GM18858 (cell line): ENCODE data around the gene GALT.
"Not testable (repeated sequence)": the region's sequence is repeated elsewhere in the genome, so short reads cannot be mapped to it uniquely, and the experiment has no call there.

Experiments used
- ATAC-seq: cut with Tn5 transposase; IDR thresholded peaks from one replicate; pipeline ENCODE4 v1.9.1; 2021; ENCODE audit not compliant: unreplicated experiment

The GALT gene

DNA sequence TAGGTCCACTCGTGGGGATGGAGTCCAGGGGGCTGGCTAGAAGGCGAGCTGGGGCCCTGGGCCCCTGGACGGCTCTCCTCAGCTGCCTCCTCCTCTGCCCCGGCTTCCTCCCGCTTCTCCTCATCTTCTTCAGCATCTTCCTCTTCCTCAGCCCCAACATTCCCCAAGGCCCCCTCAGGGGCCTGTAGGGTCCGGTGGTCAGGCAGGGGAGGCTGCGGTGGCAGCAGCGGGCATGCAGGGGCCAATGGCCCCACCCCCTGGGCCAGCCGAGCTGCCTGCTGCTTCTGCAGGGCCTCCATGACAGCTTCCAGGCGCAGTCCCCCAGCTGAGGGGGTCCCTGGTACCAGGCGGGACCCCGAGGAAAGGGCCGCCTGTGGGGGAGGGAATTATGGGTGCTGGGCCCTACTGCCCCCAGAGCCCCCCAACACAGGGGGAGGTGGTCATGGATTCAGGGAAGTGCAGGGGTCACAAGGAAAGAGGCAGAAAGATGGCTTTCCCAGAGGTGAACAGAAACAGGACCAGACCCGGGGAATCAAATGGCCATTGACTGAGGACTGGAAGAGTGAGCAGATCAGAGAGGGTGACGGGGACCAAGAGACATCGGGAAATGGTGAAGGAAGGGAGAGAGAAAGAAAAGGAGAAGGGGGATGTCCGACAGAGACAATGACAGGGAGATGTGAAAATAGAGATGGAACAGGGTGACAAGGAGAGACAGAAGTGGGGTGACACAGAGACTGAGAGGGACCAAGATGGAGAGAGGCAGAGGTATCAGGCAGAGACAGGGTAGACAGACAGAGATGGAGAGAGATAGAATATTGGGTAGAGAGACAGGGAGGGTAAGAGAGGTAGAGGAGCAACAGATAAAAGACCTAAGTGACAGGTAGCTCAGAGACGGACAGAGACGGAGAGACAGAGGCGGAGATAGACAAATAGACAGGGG is 18.5 kb upstream of the GALT start:
- ATAC-seq = no peak

- ATAC-seq = no peak
Measured at GRCh38 chr9:34628656-34629490, 17.6 kb upstream of the GALT start, which contains the start of gene ARID3C. ARID3C (minus strand) TSS chr9:34629066; CDS start chr9:34628014, 1,052 bp downstream.

- ATAC-seq = no peak
Measured at GRCh38 chr9:34629491-34629808, 17.0 kb upstream of the GALT start.

DNA sequence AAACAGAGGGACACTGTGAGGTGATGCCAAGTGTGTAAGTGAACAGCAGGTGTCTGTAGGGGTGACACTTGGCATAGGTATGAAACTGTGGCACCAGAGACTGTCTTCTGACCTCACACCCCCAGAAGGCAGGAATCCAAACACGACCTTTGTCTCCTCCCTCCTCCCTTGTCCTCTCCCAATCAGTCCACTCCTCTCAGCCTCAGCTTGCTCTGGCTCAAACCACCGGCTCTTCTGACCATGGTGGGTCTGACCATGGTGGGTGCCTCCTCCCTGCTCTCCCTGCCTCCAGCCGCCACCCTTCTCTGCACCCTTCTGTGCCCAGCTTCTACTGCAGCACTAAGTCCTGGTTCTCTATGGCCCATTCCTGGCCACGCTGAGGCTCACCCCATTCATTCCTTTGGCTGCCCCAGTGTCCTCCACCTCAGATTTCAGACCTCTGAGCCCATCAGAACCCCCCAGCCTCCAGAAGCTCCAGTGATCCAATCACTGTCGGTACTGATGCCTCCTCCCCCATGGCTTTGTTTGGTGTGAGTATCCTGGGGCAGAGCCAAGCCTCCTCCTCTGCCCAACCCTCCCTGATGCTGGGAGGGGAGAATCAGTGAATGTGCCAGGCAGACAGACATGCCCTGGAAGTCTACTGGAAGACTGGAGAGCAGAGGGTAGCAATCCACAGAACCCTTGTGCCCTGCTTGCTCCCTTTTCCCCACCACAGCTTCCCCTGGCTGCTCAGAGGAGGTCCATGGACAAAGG is 15.9 kb upstream of the GALT start:
- ATAC-seq = no peak

DNA sequence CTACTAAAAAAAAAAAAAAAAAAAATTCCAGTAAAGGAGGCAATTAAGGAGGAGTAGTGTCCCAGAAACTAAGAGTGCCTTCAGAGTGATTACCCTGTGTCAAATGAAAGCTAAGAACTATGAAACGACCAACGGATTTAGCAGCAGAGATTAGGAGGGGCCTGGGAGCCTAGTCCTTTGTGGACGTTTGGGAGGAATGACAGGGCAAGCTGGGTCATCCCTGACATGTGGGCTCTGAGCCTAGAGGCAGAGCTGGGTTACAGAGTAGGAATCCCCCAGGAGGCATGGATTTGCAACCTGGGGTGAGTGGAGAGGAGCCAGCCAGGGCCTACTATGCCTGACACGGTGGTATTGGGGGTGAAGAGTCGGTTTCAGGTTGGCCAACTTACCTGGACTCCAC is 13.3 kb upstream of the GALT start:
- no peak for ATAC-seq

DNA sequence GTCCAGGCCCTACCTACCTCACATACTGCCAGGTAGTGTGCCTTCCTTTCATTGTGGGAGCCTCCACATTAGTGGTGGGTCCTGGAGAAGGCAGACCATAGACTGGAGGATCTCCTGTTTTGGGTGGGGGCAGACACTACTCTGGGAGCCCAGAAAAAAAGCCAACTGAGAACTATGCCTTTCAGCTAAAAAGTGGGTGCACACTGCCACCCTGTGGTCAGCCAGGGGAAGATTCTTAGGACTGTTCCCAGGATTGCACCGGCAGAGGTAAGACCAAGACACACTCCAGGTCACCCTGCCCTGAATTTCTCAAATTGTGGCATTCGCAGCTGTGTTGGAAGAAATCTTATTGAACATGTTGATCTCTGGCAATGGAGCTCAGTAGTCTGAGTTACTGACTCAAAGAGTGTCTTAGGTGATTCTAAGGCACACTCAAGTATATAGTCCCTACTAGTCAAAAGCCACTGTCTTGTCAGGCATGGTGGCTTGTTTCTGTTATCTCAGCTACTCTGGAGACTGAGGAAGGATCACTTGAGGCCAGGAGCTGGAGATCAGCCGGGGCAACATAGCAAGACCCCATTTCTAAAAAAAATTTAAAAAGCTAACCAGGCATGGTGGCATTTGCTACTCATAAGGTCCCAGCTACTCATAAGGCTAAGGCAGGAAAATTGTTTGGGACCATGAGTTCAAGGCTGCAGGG is 12.5 kb upstream of the GALT start:
- no peak for ATAC-seq

DNA sequence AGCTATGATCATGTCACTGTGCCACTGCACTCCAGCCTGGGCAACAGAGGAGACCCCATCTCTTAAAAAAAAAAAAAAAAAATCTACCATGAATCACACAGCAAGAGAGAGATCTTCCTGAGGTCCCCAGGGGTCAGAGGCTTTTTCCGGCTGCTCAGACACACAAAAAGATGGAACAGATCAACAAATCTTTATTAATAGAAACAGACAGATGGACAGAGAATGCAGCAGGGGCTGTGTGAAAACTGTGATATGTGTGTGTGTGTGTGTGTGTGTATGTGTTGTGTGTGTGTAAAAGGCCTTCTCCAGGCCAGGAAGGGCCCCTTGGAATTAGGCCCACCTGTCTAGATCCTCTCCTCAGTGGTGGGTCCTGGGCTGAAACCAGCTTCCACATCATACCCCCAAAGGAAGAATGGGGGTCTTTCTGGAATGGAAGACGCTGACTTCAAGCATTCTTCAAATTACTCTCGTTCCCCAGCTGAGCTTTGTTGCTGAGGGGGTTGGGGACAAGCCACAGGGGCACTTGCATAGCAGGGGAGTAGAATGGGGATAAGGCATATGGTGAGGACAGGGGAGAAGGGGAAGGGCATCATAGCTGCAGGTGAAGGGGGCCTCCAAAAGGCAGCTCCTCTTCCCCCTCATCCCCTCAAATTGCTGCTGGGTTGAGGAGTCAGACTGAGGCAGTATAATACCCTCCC is 11.8 kb upstream of the GALT start:
- ATAC-seq = no peak

DNA sequence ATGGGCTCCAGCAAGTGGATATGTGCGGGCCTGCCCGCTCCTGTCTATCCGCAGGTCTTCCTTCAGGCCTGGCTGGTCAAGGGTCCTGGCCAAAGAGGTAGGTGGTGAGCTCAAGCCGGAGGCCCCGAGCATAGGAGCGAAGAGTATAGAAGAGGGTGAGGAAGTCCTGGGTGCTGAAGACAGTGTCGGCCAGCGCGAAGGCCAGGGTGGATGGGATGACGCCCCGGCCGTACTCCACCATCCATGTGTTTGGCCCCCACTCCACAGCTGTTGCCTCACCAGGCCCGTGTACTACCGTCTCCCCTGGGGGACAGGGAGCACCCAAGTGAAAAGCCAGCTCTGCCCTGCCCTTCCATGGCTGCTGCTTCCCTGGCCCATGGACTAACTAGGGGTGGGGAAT is 10.9 kb upstream of the GALT start:
- ATAC-seq = no peak

DNA sequence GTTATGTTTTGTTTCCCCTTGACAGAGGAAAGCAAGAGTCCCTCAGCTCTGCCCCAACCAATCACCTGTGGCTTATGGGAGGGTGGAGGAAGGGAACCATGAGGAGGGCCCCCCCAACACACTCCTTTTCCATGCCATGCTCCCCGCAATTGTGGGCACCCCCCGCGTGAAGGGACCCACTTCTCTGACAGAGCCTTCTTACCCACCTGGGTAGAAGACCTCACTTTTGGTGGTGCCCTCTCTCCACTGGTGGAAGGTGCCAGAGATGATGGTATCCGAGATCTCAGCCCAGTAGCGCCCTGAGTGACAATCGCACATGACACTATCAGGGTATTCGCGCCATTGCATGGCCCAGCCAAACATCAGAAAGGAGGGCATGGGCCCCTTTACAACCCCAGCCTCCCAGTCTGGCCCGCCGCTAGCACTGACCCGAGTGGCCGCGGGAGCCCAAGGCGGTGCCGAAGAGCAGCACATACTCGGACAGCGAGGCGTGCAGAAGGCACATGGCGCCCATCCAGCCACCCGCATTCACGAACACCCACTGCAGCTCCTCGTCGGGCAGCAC is 9.6 kb upstream of the GALT start:
- no peak for ATAC-seq

GRCh38 chr9:34637356-34638137 is 8.9 kb upstream of the GALT start, which contains the start of gene SIGMAR1:
SIGMAR1 (minus strand) TSS chr9:34637787; CDS start chr9:34637697, 90 bp downstream.
- peak; percentile 79 for ATAC-seq

DNA sequence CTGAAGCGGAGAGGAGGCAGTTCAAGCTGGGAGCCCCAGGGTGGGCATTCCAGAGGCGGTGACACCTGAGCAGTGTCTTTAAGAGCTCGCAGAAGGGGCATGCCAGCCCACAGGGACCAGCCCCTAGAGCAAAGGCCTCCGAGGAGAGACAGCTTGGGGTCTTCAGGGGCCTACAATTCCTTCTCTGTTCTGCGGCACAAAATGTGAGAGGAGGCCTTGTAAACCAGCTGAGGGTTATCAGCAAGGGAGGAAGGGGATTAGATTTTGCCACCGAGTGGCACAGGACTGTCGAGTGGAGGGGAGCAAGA is 8.4 kb upstream of the GALT start:
- ATAC-seq = no peak

DNA sequence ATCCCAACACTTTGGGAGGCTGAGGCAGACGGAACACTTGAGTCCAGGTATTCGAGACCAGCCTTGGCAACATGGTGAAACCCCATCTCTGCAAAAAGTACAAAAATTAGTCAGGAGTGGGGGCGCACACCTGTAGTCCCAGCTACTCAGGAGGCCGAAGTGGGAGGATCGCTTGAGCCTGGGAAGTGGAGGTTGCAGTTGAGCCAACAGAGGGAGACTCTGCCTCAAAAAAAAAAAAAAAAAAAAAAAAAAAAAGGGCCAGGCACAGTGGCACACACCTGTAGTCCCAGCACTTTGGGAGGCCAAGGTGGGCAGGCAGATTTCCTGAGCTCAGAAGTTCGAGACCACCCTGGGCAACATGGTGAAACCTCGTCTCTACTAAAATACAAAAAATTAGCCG is 7.2 kb upstream of the GALT start:
- not testable (repeated sequence) for ATAC-seq

DNA sequence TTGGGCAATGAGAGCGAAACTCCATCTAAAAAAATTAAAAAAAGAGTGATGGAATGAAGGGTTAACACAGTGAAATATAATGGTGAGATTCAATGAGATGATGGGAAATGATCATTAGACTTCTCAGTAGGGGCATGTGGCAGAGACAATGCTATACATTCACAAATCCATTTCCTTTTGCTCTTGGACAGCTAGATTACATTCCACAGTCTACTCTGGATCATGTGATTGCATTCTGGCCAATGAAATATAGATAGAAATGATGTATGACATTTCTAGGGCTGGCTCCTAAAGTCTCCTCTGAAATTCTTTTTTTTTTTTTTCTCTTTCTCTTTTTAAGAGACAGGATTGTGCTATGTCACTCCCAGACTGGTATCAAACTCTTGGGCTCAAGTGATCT is 3.8 kb upstream of the GALT start:
- no peak for ATAC-seq

GRCh38 chr9:34644766-34645314 is 1.6 kb upstream of the GALT start:
- ATAC-seq = no peak

- ATAC-seq = no peak
Measured at GRCh38 chr9:34647084-34647403, 569 bp downstream of the GALT start.

- ATAC-seq = no peak
Measured at GRCh38 chr9:34647651-34648050, 1.2 kb downstream of the GALT start.

DNA sequence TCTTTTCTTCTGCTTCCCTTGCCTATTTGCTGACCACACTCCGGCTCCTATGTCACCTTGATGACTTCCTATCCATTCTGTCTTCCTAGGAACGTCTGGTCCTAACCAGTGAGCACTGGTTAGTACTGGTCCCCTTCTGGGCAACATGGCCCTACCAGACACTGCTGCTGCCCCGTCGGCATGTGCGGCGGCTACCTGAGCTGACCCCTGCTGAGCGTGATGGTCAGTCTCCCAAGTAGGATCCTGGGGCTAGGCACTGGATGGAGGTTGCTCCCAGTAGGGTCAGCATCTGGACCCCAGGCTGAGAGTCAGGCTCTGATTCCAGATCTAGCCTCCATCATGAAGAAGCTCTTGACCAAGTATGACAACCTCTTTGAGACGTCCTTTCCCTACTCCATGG is 2.2 kb downstream of the GALT start:
- ATAC-seq = no peak

DNA sequence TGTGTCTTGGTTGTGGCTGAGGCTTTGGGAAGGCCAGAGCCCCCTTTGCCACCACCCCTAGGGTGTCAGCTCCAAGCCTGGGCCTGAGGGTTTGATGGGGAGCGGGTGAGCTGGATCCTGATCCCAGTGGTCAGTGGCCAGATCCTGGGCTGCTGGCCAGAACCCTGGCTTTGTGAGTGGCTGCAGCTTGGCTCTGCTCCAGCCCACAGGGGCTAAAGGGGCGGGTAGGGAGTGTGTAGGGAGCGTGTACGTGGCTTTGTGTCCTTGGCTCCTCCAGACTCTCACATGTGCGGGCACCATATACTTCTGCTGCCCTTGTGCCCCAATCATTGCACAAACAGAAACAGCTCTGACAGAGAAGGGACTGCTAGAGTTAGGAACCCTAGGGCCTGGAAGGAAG is 4.3 kb downstream of the GALT start:
- no peak for ATAC-seq

- no peak for ATAC-seq
Measured at GRCh38 chr9:34651321-34651720, 4.8 kb downstream of the GALT start.
